Activated T-helper 1 cell treated with Interleukin-2 at 50 U/mL for 16 hours (primary cell): ENCODE data around the gene ZNF101.
A peak's percentile ranks its signal among the peaks of the same experiment; 100 is the strongest.

Source experiments
- DNase-seq: peaks from one replicate; pipeline ENCODE4 v3.0.0-alpha.2; 2020; ENCODE audit warnings: low read depth

Gene ZNF101

GRCh38 chr19:19642506-19643157 is 26.0 kb upstream of the ZNF101 start:
- no peak for DNase-seq

GRCh38 chr19:19643158-19644053 is 25.2 kb upstream of the ZNF101 start, which contains the start of gene GMIP:
GMIP (minus strand) TSS chr19:19643657; CDS start chr19:19643529, 128 bp downstream.
- DNase-seq = peak; percentile 81

DNA sequence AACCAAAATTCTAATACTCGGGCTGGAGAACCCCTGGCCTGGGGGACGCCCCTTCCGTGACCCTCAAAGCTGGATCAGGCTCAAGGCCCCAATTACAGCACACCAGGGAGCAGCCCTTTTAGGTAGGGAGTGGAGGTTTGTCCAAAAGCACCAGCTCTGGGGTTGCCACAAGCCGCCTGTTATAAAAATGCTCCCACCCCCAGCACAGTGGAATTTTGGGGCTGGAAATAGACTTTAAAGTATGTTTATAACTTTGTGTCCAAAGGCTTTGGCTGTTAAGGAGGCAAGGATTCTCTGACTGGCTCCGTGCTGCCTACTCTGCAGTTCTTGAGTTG is 24.6 kb upstream of the ZNF101 start:
- no peak for DNase-seq

DNA sequence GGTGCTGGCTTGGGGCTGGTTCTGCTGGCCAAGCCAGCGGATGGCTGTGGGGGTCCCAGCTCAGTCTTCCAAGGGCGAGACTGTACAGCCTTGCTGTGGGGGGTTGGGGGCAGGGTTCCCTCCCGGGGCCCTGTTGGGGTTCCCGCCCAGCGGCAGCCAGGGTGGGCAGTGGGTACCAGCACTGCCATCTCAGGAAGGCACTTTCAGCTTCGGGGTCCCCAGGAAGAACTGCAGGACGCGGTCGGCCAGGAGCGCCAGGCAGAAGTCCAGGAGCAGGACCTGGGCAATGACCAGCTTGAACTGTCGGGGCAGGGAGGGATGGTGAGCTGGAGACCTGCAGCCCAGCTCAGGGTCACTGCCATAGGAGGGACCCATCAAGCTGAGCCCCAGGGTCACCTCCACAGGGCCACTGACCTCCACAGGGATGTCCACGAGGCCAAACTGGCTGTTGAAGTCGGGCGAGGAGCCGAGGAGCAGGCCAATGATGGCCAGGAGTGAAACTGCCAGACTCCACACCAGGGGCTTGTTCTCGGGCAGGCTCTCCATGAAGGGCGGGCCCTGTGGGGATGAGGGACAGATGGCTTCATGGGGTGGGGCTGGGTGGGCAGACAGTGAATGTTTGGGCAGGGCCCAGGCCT is 23.3 kb upstream of the ZNF101 start:
- no peak for DNase-seq

GRCh38 chr19:19647037-19647835 is 21.4 kb upstream of the ZNF101 start:
- no peak for DNase-seq

- no peak for DNase-seq
Observed at GRCh38 chr19:19649155-19649554, 19.5 kb upstream of the ZNF101 start.

DNA sequence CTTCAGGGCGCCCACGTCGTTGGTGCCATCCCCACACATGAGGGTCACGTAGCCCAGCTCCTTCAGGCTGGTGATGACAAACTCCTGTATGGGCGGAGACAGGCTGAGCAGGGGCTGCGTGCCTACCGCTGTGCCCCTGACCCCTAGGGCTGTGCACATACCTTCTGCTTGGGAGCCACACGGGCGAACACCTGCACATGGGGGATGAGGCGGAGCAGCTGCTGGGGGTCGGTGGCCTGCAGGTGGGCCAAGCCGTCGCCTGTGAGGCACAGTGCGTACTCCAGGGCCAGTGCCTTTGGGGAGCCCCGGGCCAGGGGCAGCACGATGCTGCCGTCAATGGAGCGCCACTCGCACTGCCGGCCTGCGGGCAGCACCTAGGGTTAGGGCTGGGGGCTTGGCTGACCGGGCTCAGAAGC is 19.1 kb upstream of the ZNF101 start:
- no peak for DNase-seq

DNA sequence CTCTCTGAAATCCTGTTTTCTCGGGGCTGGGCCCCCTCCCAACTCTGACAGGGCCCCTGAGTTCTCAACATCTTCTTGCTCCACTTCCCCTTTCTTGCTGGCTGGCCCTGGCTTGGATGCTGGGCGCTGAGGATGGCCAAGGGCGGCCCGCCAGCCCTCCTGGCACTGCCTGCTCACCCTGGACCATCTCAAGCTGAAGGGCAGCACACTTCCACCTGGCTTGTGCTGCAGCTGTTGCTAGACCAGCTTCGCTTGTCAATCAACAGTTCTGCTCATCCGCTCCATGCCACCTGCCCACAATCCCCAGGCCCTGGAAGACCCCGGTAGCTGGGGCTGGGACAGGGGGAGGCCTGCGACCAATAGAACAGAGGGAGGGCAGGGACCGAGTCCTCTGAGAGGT is 18.3 kb upstream of the ZNF101 start:
- DNase-seq = no peak

GRCh38 chr19:19651076-19651475 is 17.6 kb upstream of the ZNF101 start:
- no peak for DNase-seq

DNA sequence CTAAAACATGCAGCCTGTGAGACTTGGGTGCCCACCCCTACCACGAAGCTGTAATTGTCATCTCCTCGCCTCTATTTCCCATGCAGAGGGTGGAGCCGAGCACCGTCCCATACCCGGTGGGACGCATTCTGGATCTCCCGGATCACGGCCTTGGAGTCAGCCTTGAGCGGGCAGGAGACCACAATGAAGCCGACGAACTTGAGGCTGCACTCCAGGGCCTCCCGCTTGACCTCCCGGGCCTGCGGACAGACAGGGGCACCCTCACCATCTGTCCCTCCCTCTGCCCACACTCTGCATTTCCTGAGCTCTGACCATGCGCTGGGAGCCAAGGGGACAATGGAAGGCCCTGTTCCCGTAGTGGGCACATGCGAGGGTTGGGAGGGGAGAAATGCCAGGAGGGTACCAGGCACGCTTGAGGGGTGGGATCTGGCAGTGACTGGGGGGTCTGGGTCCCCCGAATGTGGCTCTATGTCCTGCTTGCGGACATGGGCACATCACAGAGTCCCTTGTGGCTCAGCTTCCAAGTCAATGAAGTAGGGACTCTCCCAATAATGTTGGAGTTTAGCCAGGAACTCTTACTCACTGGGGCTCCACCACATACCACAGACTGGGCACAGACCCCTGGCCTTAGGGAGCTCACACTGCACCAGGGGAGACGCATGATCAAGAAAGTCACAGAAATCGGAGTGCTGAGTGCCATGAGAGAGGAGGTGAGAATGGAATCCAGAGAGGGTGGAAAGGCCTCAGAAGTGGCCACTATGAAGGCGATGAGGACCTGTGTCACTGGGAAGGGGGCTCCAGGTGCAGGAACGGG is 15.9 kb upstream of the ZNF101 start:
- DNase-seq = no peak

- no peak for DNase-seq
Observed at GRCh38 chr19:19653597-19654147, 15.0 kb upstream of the ZNF101 start.

- no peak for DNase-seq
Observed at GRCh38 chr19:19654441-19654840, 14.2 kb upstream of the ZNF101 start.

GRCh38 chr19:19655051-19655594 is 13.5 kb upstream of the ZNF101 start:
- DNase-seq = no peak

- DNase-seq = no peak
Observed at GRCh38 chr19:19655641-19656343, 12.8 kb upstream of the ZNF101 start.

DNA sequence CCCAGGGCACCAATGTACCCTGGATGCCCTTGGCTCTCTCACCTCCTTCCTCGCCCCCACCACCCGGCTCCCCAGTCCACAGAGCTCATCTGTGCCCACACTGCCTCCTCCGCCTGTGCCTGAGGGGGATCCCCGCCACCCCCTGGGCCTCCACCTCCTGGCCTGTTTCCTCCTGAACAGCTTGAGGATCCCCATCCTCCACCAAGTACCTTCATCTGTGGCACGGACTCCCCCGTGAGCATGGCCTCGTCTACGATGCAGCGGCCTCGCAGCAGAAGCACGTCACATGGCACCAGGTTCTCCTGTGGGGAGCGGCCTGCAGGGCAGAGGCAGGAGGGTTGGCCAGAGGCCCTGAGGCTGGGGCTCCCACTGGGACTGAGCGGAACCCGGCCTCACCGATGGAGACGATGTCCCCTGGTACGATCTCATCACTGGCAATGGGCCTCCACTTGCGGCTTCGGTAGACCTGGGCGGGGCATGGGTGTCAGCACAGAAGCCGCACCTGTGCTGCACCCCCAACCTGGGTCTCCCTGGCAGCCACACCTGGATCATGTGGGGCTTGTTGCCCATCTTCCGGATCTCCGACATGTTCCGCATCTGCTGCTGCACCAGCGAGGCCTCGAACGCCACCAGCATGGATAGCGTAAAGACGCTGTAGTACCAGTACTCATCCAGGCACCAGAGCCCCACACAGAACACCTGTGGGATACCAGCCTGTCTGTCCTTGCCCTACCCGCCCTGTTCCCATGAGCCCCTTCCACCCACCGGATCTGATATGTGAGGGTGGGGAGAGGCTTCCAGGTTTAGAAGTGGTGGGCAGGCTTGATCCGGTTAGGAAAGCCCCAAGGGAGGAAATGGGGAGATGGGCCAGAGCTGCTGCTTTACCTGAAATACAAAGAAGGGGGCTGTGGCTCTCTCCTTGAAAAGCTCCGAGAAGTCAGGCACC is 11.9 kb upstream of the ZNF101 start:
- no peak for DNase-seq

- DNase-seq = no peak
Observed at GRCh38 chr19:19657397-19657783, 11.2 kb upstream of the ZNF101 start.

GRCh38 chr19:19659646-19660245 is 8.9 kb upstream of the ZNF101 start:
- no peak for DNase-seq

DNA sequence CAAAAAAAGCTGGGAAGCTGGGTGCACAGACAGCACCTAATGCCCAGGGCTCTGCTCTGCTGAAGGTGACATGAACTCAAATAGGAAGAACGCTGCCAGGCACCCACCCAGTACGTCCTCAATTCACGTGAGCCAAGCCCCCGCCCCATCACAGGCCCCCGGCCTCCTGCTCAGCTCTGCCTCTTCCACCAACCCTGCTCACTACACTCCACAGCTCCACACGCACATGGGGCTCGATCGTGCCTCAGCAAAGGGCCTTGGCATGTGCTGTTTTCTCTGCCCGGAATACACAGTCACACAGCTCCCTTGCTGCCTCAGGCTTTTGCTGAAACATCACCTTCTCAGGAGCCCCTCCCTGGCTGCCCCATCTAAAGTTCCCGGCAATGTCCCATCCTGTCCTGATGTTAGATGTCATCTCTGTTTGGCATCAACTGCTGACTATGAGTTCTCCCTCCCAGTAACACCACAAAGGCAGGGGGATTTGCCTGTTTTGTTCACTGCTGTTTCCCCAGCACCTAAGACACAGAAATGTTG is 7.4 kb upstream of the ZNF101 start:
- DNase-seq = no peak
